Type B pancreatic cell (in vitro differentiated cells): Measurements from ENCODE around the gene KIF25. TPM values are rescaled to one million over a fixed set of nuclear protein-coding genes. Genes with fewer than 3 reads are reported as not detected.

Experiments used
- DNase-seq: peaks from one replicate; pipeline ENCODE4 v3.0.0; 2021; ENCODE audit warnings: mixed read lengths; ENCODE audit not compliant: unreplicated experiment; ENCODE audit errors: extremely low spot score
- H3K27ac Mint-ChIP-seq: 2 replicates; pipeline ENCODE4 v1.8.0; 2021; ENCODE audit warnings: mild to moderate bottlenecking, mixed read lengths
- H3K27me3 Mint-ChIP-seq: 2 replicates; pipeline ENCODE4 v1.8.0; 2021; ENCODE audit warnings: mixed read lengths
- H3K36me3 Mint-ChIP-seq: 2 replicates; pipeline ENCODE4 v1.8.0; 2021; ENCODE audit warnings: mixed read lengths
- H3K4me1 Mint-ChIP-seq: one replicate; pipeline ENCODE4 v1.8.0; 2021; ENCODE audit warnings: mixed read lengths; ENCODE audit not compliant: unreplicated experiment
- H3K4me3 Mint-ChIP-seq: 2 replicates; pipeline ENCODE4 v1.8.0; 2021; ENCODE audit warnings: mild to moderate bottlenecking, mixed read lengths
- H3K9me3 Mint-ChIP-seq: 2 replicates; pipeline ENCODE4 v1.8.0; 2021; ENCODE audit warnings: mixed read lengths
- CTCF ChIP-seq: fragments of 200-600 bp; sonication (generic); conservative IDR thresholded peaks from 2 replicates; pipeline ENCODE4 v1.5.0; 2021; ENCODE audit warnings: antibody characterized with exemption, mild to moderate bottlenecking
- total RNA-seq: library from RNA; stranded (reverse); gene quantifications from 2 replicates; pipeline ENCODE4 v1.2.1, GENCODE V29; 2021; ENCODE audit warnings: low replicate concordance

KIF25 gene
- total RNA-seq, 1 donor from 2014 or later: not detected

GRCh38 chr6:168051648-168052047, 54.2 kb downstream of the KIF25 start:
- no peaks in the 10 kb centered on the region for H3K27me3 Mint-ChIP-seq
- H3K27ac Mint-ChIP-seq: no peak overlapping the region

GRCh38 chr6:168052291-168052891, 54.9 kb downstream of the KIF25 start:
- Mint-ChIP-seq H3K4me3 (no peak overlapping the region), H3K36me3 (no peaks in the 10 kb centered on the region), H3K4me1 (no peaks in the 10 kb centered on the region), H3K27me3 (no peaks in the 10 kb centered on the region), H3K27ac (no peak overlapping the region), H3K9me3 (no peaks in the 10 kb centered on the region)
- TF ChIP-seq CTCF: no peak
- no peak for DNase-seq

More at GRCh38 chr6:168051648-168052047, 54.2 kb downstream of the KIF25 start:
- H3K9me3 Mint-ChIP-seq: no peaks in the 10 kb centered on the region
- no peak overlapping the region for H3K4me3 Mint-ChIP-seq
- TF ChIP-seq CTCF: no peak
- no peak for DNase-seq
- H3K4me1 Mint-ChIP-seq: no peaks in the 10 kb centered on the region
- no peaks in the 10 kb centered on the region for H3K36me3 Mint-ChIP-seq

- Mint-ChIP-seq H3K4me1 (no peaks in the 10 kb centered on the region), H3K9me3 (no peaks in the 10 kb centered on the region), H3K36me3 (no peaks in the 10 kb centered on the region), H3K27me3 (no peaks in the 10 kb centered on the region), H3K27ac (no peak overlapping the region), H3K4me3 (no peak overlapping the region)
- TF ChIP-seq CTCF: no peak
- no peak for DNase-seq
Measured at GRCh38 chr6:168053086-168053956, 55.9 kb downstream of the KIF25 start.

GRCh38 chr6:168053957-168054471, 56.5 kb downstream of the KIF25 start:
- TF ChIP-seq CTCF: no peak
- H3K36me3 Mint-ChIP-seq: no peaks in the 10 kb centered on the region
- H3K9me3 Mint-ChIP-seq: no peaks in the 10 kb centered on the region
- no peaks in the 10 kb centered on the region for H3K4me1 Mint-ChIP-seq
- H3K27me3 Mint-ChIP-seq: no peaks in the 10 kb centered on the region
- no peak overlapping the region for H3K4me3 Mint-ChIP-seq
- no peak overlapping the region for H3K27ac Mint-ChIP-seq
- DNase-seq: no peak

GRCh38 chr6:168054765-168055560, 57.5 kb downstream of the KIF25 start:
- H3K27me3 Mint-ChIP-seq: no peaks in the 10 kb centered on the region
- H3K4me1 Mint-ChIP-seq: no peaks in the 10 kb centered on the region
- no peak for DNase-seq
- H3K36me3 Mint-ChIP-seq: no peaks in the 10 kb centered on the region
- H3K4me3 Mint-ChIP-seq: no peak overlapping the region
- TF ChIP-seq CTCF: no peak
- H3K9me3 Mint-ChIP-seq: no peaks in the 10 kb centered on the region
- no peak overlapping the region for H3K27ac Mint-ChIP-seq
